ENCODE data around the gene AP4E1. TPM values are rescaled to one million over a fixed set of nuclear protein-coding genes. Genes with fewer than 3 reads are reported as not detected.

The AP4E1 gene
- total RNA-seq, 1 experiment from 2014 or later: 10.1 TPM

GRCh38 chr15:50860824-50861223 lies 47.7 kb upstream of the AP4E1 start (continued):
- TF ChIP-seq ZFX (IDR thresholded peaks at IDR 0.05) (no peak), YY1 (IDR thresholded peaks at IDR 0.05; ENCODE audit: extremely low read depth, insufficient replicate concordance, low read depth, low read length) (no peak), EGR1 (IDR thresholded peaks at IDR 0.05; ENCODE audit: low read depth) (no peak), ZNF274 (IDR thresholded peaks at IDR 0.05; ENCODE audit: low read depth, low read length) (no peak)

GRCh38 chr15:50862553-50862952 lies 45.9 kb upstream of the AP4E1 start:
- no peak for ATAC-seq
- no TSS peak for BruUV-seq (replicated peaks)
- RAD21 ChIA-PET (ENCODE audit: low non-redundant PET in 1 of 2, low total read pairs in 2 of 2, uncharacterized antibody in 2 of 2, unreplicated experiment in 2 of 2): no interaction called here

More at GRCh38 chr15:50862553-50862952, 45.9 kb upstream of the AP4E1 start:
- CTCF ChIA-PET: interaction anchor here (1.6 kb wide), 1 partner anchor 14 kb away, joined by 5 read pairs; no protein-coding TSS in a partner anchor
- Histone ChIP-seq H3K9me2 (ENCODE audit: insufficient read depth) (no peaks in the 10 kb centered on the region), H3K27me3 (ENCODE audit: insufficient read depth, low read length) (no peaks in the 10 kb centered on the region), H3K9ac (ENCODE audit: low read length) (no peak overlapping the region), H3K9me3 (ENCODE audit: control insufficient read depth in 1 of 2, insufficient read depth in 1 of 2, low read depth in 1 of 2, low read length in 2 of 2) (no peaks in the 10 kb centered on the region), H4K20me1 (ENCODE audit: insufficient read depth) (no peaks in the 10 kb centered on the region), H3K4me3 (replicated peaks in 1 of 2; ENCODE audit: low read depth in 1 of 2, low read length in 2 of 2) (no peak overlapping the region), H3K27ac (ENCODE audit: low read depth, low read length) (no peak overlapping the region), H3K36me3 (ENCODE audit: control insufficient read depth in 1 of 2, insufficient read depth in 2 of 2, low read length in 2 of 2) (no peaks in the 10 kb centered on the region), H2AFZ (ENCODE audit: low read depth, low read length, poor library complexity, severe bottlenecking) (no peak overlapping the region), H3K79me2 (ENCODE audit: insufficient read depth, low read length) (no peaks in the 10 kb centered on the region), H3K4me2 (ENCODE audit: low read length) (no peak overlapping the region), H3K4me1 (ENCODE audit: control insufficient read depth in 1 of 2, insufficient read depth in 2 of 2, low read length in 2 of 2) (no peaks in the 10 kb centered on the region)
- no peak for DNase-seq (ENCODE audit: low read depth, low spot score)
- POLR2A ChIA-PET: no interaction called here
- no peak for TF ChIP-seq POLR2A (IDR thresholded peaks at IDR 0.05; ENCODE audit: borderline replicate concordance, extremely low read depth, insufficient read depth, insufficient read length)
- no peak for TF ChIP-seq EZH2phosphoT487 (IDR thresholded peaks at IDR 0.05; ENCODE audit: borderline replicate concordance)
- TF ChIP-seq SRF (IDR thresholded peaks at IDR 0.05; ENCODE audit: low read depth): no peak
- TF ChIP-seq EGR1 (IDR thresholded peaks at IDR 0.05; ENCODE audit: low read depth): no peak
- TF ChIP-seq EZH2 (IDR thresholded peaks at IDR 0.05): no peak
- TF ChIP-seq TCF7L2 (IDR thresholded peaks at IDR 0.05; ENCODE audit: borderline replicate concordance, extremely low read depth, insufficient read depth, insufficient read length): no peak
- TF ChIP-seq CTCF (IDR thresholded peaks at IDR 0.05 in 2 of 3, conservative IDR thresholded peaks at IDR 0.05 in 1 of 3; ENCODE audit: borderline replicate concordance in 1 of 3, insufficient read depth in 1 of 3, low read depth in 2 of 3, low read length in 2 of 3): no peak
- no peak for TF ChIP-seq RAD21 (IDR thresholded peaks at IDR 0.05; ENCODE audit: low read depth)
- no peak for TF ChIP-seq CBX3 (IDR thresholded peaks at IDR 0.05; ENCODE audit: low read depth)
- no peak for TF ChIP-seq SIN3A (IDR thresholded peaks at IDR 0.05; ENCODE audit: low read depth)
- TF ChIP-seq SP1 (IDR thresholded peaks at IDR 0.05; ENCODE audit: low read depth): no peak
- TF ChIP-seq JUND (IDR thresholded peaks at IDR 0.05): no peak
- no peak for TF ChIP-seq ZBTB33 (IDR thresholded peaks at IDR 0.05; ENCODE audit: extremely low read depth, insufficient replicate concordance, low read length)
- intact Hi-C loops (cut with micrococcal nuclease): no loop called here
